H9 (cell line): ENCODE measurements around the gene ISLR2. TPM values are rescaled to one million over a fixed set of nuclear protein-coding genes. Genes with fewer than 3 reads are reported as not detected.

Experiments
- DNase-seq: peaks from one replicate; pipeline ENCODE4 v3.0.0-alpha.2; 2017
- H2AFZ ChIP-seq: one replicate; pipeline ENCODE4 v1.6.1; 2013; ENCODE audit warnings: mild to moderate bottlenecking, low read length, control low read depth, moderate library complexity
- H2AK5ac ChIP-seq: 2 replicates; pipeline ENCODE4 v1.6.1; 2013; ENCODE audit warnings: low read length, control low read depth, mixed read lengths; ENCODE audit not compliant: insufficient read length
- H2BK120ac ChIP-seq: one replicate; pipeline ENCODE4 v1.6.1; 2013; ENCODE audit warnings: low read depth, mild to moderate bottlenecking, low read length, control low read depth, inconsistent platforms; ENCODE audit not compliant: poor library complexity, severe bottlenecking
- H2BK12ac ChIP-seq: 2 replicates; pipeline ENCODE4 v1.6.1; 2013; ENCODE audit warnings: low read length, control low read depth, mixed read lengths, low read depth; ENCODE audit not compliant: insufficient read length
- H2BK15ac ChIP-seq: 2 replicates; pipeline ENCODE4 v1.6.1; 2013; ENCODE audit warnings: low read depth, low read length, control low read depth
- H2BK20ac ChIP-seq: one replicate; pipeline ENCODE4 v1.6.1; 2013; ENCODE audit warnings: low read depth, mild to moderate bottlenecking, low read length, control low read depth, inconsistent platforms; ENCODE audit not compliant: poor library complexity, severe bottlenecking
- H2BK5ac ChIP-seq: 2 replicates; pipeline ENCODE4 v1.6.1; 2013; ENCODE audit warnings: low read length, control low read depth, mixed read lengths; ENCODE audit not compliant: insufficient read length
- H3K14ac ChIP-seq: 2 replicates; pipeline ENCODE4 v1.6.1; 2013; ENCODE audit warnings: low read length, control low read depth; ENCODE audit not compliant: insufficient read depth
- H3K18ac ChIP-seq: 2 replicates; pipeline ENCODE4 v1.6.1; 2013; ENCODE audit warnings: low read depth, mild to moderate bottlenecking, mixed read lengths, low read length, control low read depth; ENCODE audit not compliant: insufficient read length
- H3K23ac ChIP-seq: 2 replicates; pipeline ENCODE4 v1.6.1; 2013; ENCODE audit warnings: low read length, control low read depth, mixed read lengths, low read depth; ENCODE audit not compliant: insufficient read length
- H3K23me2 ChIP-seq: 2 replicates; pipeline ENCODE4 v1.6.1; 2013; ENCODE audit warnings: low read depth, mild to moderate bottlenecking, mixed read lengths, low read length, control low read depth; ENCODE audit not compliant: insufficient read length, poor library complexity, severe bottlenecking
- H3K27ac ChIP-seq: 2 replicates; pipeline ENCODE4 v1.5.1; 2013; ENCODE audit warnings: low read length, control low read depth, mixed read lengths, low read depth; ENCODE audit not compliant: insufficient read length
- H3K27me3 ChIP-seq: 2 replicates; pipeline ENCODE4 v1.6.1; 2013; ENCODE audit warnings: low read length, control low read depth, inconsistent platforms; ENCODE audit not compliant: insufficient read depth
- H3K4ac ChIP-seq: 2 replicates; pipeline ENCODE4 v1.6.1; 2013; ENCODE audit warnings: low read depth, mild to moderate bottlenecking, control low read depth, inconsistent platforms, low read length, moderate library complexity
- H3K4me1 ChIP-seq: 2 replicates; pipeline ENCODE4 v1.6.1; 2013; ENCODE audit warnings: low read length, control low read depth, inconsistent platforms; ENCODE audit not compliant: insufficient read depth
- H3K4me2 ChIP-seq: 2 replicates; pipeline ENCODE4 v1.6.1; 2013; ENCODE audit warnings: low read length, control low read depth, mixed read lengths; ENCODE audit not compliant: insufficient read length, insufficient read depth
- H3K56ac ChIP-seq: 2 replicates; pipeline ENCODE4 v1.6.1; 2013; ENCODE audit warnings: low read depth, mild to moderate bottlenecking, mixed read lengths, low read length, control low read depth; ENCODE audit not compliant: insufficient read length
- H3K79me1 ChIP-seq: 2 replicates; pipeline ENCODE4 v1.6.1; 2013; ENCODE audit warnings: low read depth, mild to moderate bottlenecking, moderate library complexity, low read length, control low read depth, inconsistent platforms; ENCODE audit not compliant: insufficient read depth, poor library complexity, severe bottlenecking
- H3K79me2 ChIP-seq: 2 replicates; pipeline ENCODE4 v1.6.1; 2013; ENCODE audit warnings: low read length, control low read depth, inconsistent platforms; ENCODE audit not compliant: insufficient read depth
- H3K9ac ChIP-seq: 2 replicates; pipeline ENCODE4 v1.6.1; 2013; ENCODE audit warnings: low read length, control low read depth, mixed read lengths; ENCODE audit not compliant: insufficient read length; ENCODE audit errors: extremely low read depth
- H3K9me3 ChIP-seq: one replicate; pipeline ENCODE4 v1.6.1; 2013; ENCODE audit warnings: low read depth, low read length, inconsistent platforms; ENCODE audit not compliant: control insufficient read depth
- H3T11ph ChIP-seq: one replicate; pipeline ENCODE4 v1.6.1; 2013; ENCODE audit warnings: mild to moderate bottlenecking, low read length, control low read depth, inconsistent platforms
- H4K20me1 ChIP-seq: one replicate; pipeline ENCODE4 v1.6.1; 2013; ENCODE audit not compliant: control insufficient read depth, insufficient read length, insufficient read depth
- H4K5ac ChIP-seq: 2 replicates; pipeline ENCODE4 v1.6.1; 2013; ENCODE audit warnings: low read depth, mild to moderate bottlenecking, mixed read lengths, low read length, control low read depth; ENCODE audit not compliant: insufficient read length
- H4K8ac ChIP-seq: replicated peaks from 2 replicates; pipeline ENCODE4 v1.6.1; 2013; ENCODE audit warnings: low read length, control low read depth, mixed read lengths, low read depth; ENCODE audit not compliant: insufficient read length
- H4K91ac ChIP-seq: 2 replicates; pipeline ENCODE4 v1.6.1; 2013; ENCODE audit warnings: low read depth, mild to moderate bottlenecking, moderate library complexity, mixed read lengths, low read length, control low read depth; ENCODE audit not compliant: insufficient read length
- H3K27ac Mint-ChIP-seq, 3 experiments: 2 replicates in 2 of 3; 3 replicates in 1 of 3; pipeline ENCODE4 v1.8.0; 2020 to 2021; ENCODE audit warnings: mixed read lengths in 3 of 3, mild to moderate bottlenecking in 1 of 3, moderate library complexity in 1 of 3
- H3K27me3 Mint-ChIP-seq: 2 replicates; pipeline ENCODE4 v1.8.0; 2021; ENCODE audit warnings: low read depth, mild to moderate bottlenecking, moderate library complexity, mixed read lengths
- H3K36me3 Mint-ChIP-seq, 3 experiments: 2 replicates in 2 of 3; 3 replicates in 1 of 3; pipeline ENCODE4 v1.8.0; 2020 to 2021; ENCODE audit warnings: low read depth in 3 of 3, mixed read lengths in 3 of 3; ENCODE audit not compliant: insufficient read depth in 1 of 3
- H3K4me1 Mint-ChIP-seq, 2 experiments: 2 replicates each; pipeline ENCODE4 v1.8.0; 2020; ENCODE audit warnings: mixed read lengths in 2 of 2
- H3K4me3 Mint-ChIP-seq, 2 experiments: 2 replicates in 1 of 2; 3 replicates in 1 of 2; pipeline ENCODE4 v1.8.0; 2020 to 2021; ENCODE audit warnings: mild to moderate bottlenecking in 2 of 2, mixed read lengths in 2 of 2, moderate library complexity in 1 of 2
- H3K9me3 Mint-ChIP-seq, 2 experiments: 2 replicates in 1 of 2; 3 replicates in 1 of 2; pipeline ENCODE4 v1.8.0; 2020; ENCODE audit warnings: mild to moderate bottlenecking in 2 of 2, mixed read lengths in 2 of 2, moderate library complexity in 1 of 2
- CTCF ChIP-seq: fragments of 200-600 bp; sonication (generic); conservative IDR thresholded peaks from 3 replicates; pipeline ENCODE4 v1.8.0; 2021; ENCODE audit warnings: antibody characterized with exemption, mild to moderate bottlenecking
- WGBS: extraction: QIAGEN DNeasy Blood & Tissue Kit; methylation state at CpG from one replicate; pipeline ENCODE4 v1.1.7; 2013; ENCODE audit warnings: missing lambda C conversion rate, low lambda C conversion rate, mixed read lengths; ENCODE audit not compliant: insufficient read length; ENCODE audit errors: extremely low coverage; 5-methylcytosine and 5-hydroxymethylcytosine counted together
- total RNA-seq: library from RNA; stranded (reverse); gene quantifications from 2 replicates; pipeline ENCODE4 v1.2.1, GENCODE V29; 2021

ISLR2 gene
- total RNA-seq, 1 experiment from 2014 or later, result 0.09 TPM

- Histone ChIP-seq H4K8ac (no peak overlapping the region), H3K4me2 (no peak overlapping the region), H2BK120ac (no peak overlapping the region), H2BK15ac (no peak overlapping the region), H3K9ac (no peak overlapping the region), H4K20me1 (no peaks in the 10 kb centered on the region), H3K4ac (no peak overlapping the region), H3T11ph (no peak overlapping the region), H3K4me1 (peaks cover 10% of the 10 kb centered on the region; the same call in 1 of the 2 replicates), H3K23ac (no peak overlapping the region), H3K27me3 (peaks cover 36% of the 10 kb centered on the region), H3K14ac (no peak overlapping the region), H4K5ac (no peak overlapping the region), H3K27ac (no peak overlapping the region), H2AFZ (no peak overlapping the region), H3K79me1 (no peaks in the 10 kb centered on the region), H2AK5ac (no peak overlapping the region), H2BK5ac (no peak overlapping the region), H3K18ac (no peak overlapping the region), H2BK20ac (no peak overlapping the region), H3K56ac (no peak overlapping the region), H3K9me3 (no peaks in the 10 kb centered on the region), H2BK12ac (no peak overlapping the region), H4K91ac (no peak overlapping the region), H3K79me2 (no peaks in the 10 kb centered on the region), H3K23me2 (peaks cover 7% of the 10 kb centered on the region)
- peak overlapping the region; percentile 36 to 59; a peak in 2 of 5 replicates for H3K4me3 Mint-ChIP-seq
- H3K9me3 Mint-ChIP-seq, result no peaks in the 10 kb centered on the region; a peak in 1 of 5 replicates
- peaks cover 71% of the 10 kb centered on the region for H3K27me3 Mint-ChIP-seq
- WGBS, result no CpG with 5 or more reads among the region's 2 CpGs
- DNase-seq, result no peak
- no peak overlapping the region for H3K27ac Mint-ChIP-seq
- no peak for TF ChIP-seq CTCF
- peaks cover 63 to 71% of the 10 kb centered on the region in 2 experiments for H3K4me1 Mint-ChIP-seq
- 0 out of 7 replicates have a peak, but pooled peaks cover 0 to 1% (median 0%) of the 10 kb centered on the region in 3 experiments for H3K36me3 Mint-ChIP-seq
These were observed 7.1 kb downstream of the ISLR2 start for GRCh38 chr15:74137537-74137894.
